HepG2 (cell line): ENCODE measurements around the gene NCOA3. TPM values are rescaled to one million over a fixed set of nuclear protein-coding genes. Genes with fewer than 3 reads are reported as not detected.

Source experiments
- ATAC-seq: fragments of 200-7000 bp; cut with Tn5 transposase; 3 replicates; pipeline ENCODE4 v1.9.1; 2020; ENCODE audit warnings: mild to moderate bottlenecking, moderate library complexity
- BruUV-seq: library from RNA; stranded (reverse); fragments of 400-500 nt; replicated peaks from 2 replicates; lab custom pipeline; 2021; lab: Mats Ljungman, UMichigan
- CTCF ChIA-PET: fragments of 300-600 bp; formaldehyde crosslinking; extraction: SDS; loops from one replicate; lab custom pipeline; 2021; ENCODE audit warnings: low total read pairs, inconsistent platforms, low intra/inter-chr PET ratio; lab: Yijun Ruan, JAX
- POLR2A ChIA-PET: fragments of 350-600 bp; sonication (Branson Sonifier 250); formaldehyde crosslinking; loops from one replicate; lab custom pipeline; 2020; ENCODE audit warnings: antibody characterized with exemption, inconsistent platforms; lab: Yijun Ruan, JAX
- DNase-seq: peaks from one replicate; pipeline ENCODE4 v3.0.0-alpha.2; 2015; ENCODE audit warnings: low spot score
- FAIRE-seq: peaks from 3 replicates; lab custom pipeline; 2011; peaks lifted over from hg19 to GRCh38; lab: Jason Lieb, UNC
- H2AFZ ChIP-seq: one replicate; pipeline ENCODE4 v1.6.1; 2011; ENCODE audit warnings: low read length, inconsistent platforms
- H3K27ac ChIP-seq: fragments of 300-600 bp; 3 replicates; pipeline ENCODE4 v1.8.0; 2011; ENCODE audit warnings: mixed run types, mild to moderate bottlenecking, mixed read lengths, low read length, inconsistent platforms; ENCODE audit not compliant: insufficient read depth; ENCODE audit errors: extremely low read length
- H3K27me3 ChIP-seq, 2 experiments: fragments of 200-600 bp in 1 of 2; 2 replicates in 1 of 2; 3 replicates in 1 of 2; pipeline versions ENCODE4 v1.6.0 to v1.8.0; 2011; ENCODE audit warnings: low read length in 2 of 2, mild to moderate bottlenecking in 2 of 2, moderate library complexity in 2 of 2, inconsistent platforms in 1 of 2; ENCODE audit not compliant: insufficient read depth in 2 of 2, control insufficient read depth in 1 of 2
- H3K36me3 ChIP-seq, 2 experiments: fragments of 200-600 bp in 1 of 2; replicated peaks in 1 of 2; 2 replicates in 1 of 2; 3 replicates in 1 of 2; pipeline versions ENCODE4 v1.5.1 to v1.8.0; 2011; ENCODE audit warnings: low read length in 2 of 2, inconsistent platforms in 1 of 2; ENCODE audit not compliant: insufficient read depth in 2 of 2, control insufficient read depth in 1 of 2
- H3K4me1 ChIP-seq: 2 replicates; pipeline ENCODE4 v1.5.1; 2012; ENCODE audit warnings: low read length, inconsistent platforms; ENCODE audit not compliant: insufficient read depth
- H3K4me2 ChIP-seq: 2 replicates; pipeline ENCODE4 v1.6.0; 2011; ENCODE audit warnings: low read depth, low read length, inconsistent platforms
- H3K4me3 ChIP-seq, 3 experiments: fragments of 200-600 bp in 1 of 3; sonication (generic), shearing (Covaris generic) in 1 of 3; replicated peaks in 1 of 3; 2 replicates each; pipeline ENCODE4 v1.5.1; 2011 to 2016; ENCODE audit warnings: low read length in 3 of 3, inconsistent platforms in 2 of 3, low read depth in 2 of 3, mild to moderate bottlenecking in 2 of 3, control low read depth in 1 of 3, mixed read lengths in 1 of 3; ENCODE audit not compliant: insufficient read depth in 1 of 3
- H3K79me2 ChIP-seq: one replicate; pipeline ENCODE4 v1.6.1; 2011; ENCODE audit warnings: low read length, inconsistent platforms; ENCODE audit not compliant: insufficient read depth
- H3K9ac ChIP-seq: 2 replicates; pipeline ENCODE4 v1.6.0; 2011; ENCODE audit warnings: mild to moderate bottlenecking, low read depth, low read length, inconsistent platforms; ENCODE audit not compliant: insufficient read depth
- H3K9me3 ChIP-seq: 2 replicates; pipeline ENCODE4 v1.5.1; 2012; ENCODE audit warnings: mild to moderate bottlenecking, low read length
- H4K20me1 ChIP-seq: 2 replicates; pipeline ENCODE4 v1.6.0; 2011; ENCODE audit warnings: inconsistent platforms, mild to moderate bottlenecking, low read length, moderate library complexity; ENCODE audit not compliant: insufficient read depth
- FOXA1 ChIP-seq, 2 experiments: fragments of 450-650 bp in 1 of 2; sonication (generic) in 1 of 2; formaldehyde crosslinking in 1 of 2; IDR thresholded peaks; 2 replicates each; pipeline versions ENCODE4 v1.4.0 to v1.6.1; 2016 to 2020; ENCODE audit warnings: missing genetic modification reagents in 1 of 2
- FUBP1 ChIP-seq: sonication (generic); formaldehyde crosslinking; IDR thresholded peaks from 2 replicates; pipeline ENCODE4 v1.5.1; 2020; ENCODE audit warnings: missing genetic modification reagents, mild to moderate bottlenecking, borderline replicate concordance
- HDAC2 ChIP-seq: sonication (generic); formaldehyde crosslinking; IDR thresholded peaks from 2 replicates; pipeline ENCODE4 v1.4.0; 2020; ENCODE audit warnings: missing genetic modification reagents
- IRF2 ChIP-seq: IDR thresholded peaks from 2 replicates; pipeline ENCODE4 v1.6.1; 2018; ENCODE audit warnings: missing genetic modification reagents, missing compliant biosample characterization
- MED1 ChIP-seq: sonication (generic); formaldehyde crosslinking; IDR thresholded peaks from 2 replicates; pipeline ENCODE4 v1.4.0; 2020; ENCODE audit warnings: missing genetic modification reagents
- RXRB ChIP-seq: IDR thresholded peaks from 2 replicates; pipeline ENCODE4 v1.6.1; 2016; ENCODE audit warnings: borderline replicate concordance, missing genetic modification reagents, missing compliant biosample characterization
- SAP130 ChIP-seq: IDR thresholded peaks from 2 replicates; pipeline ENCODE4 v1.6.1; 2016; ENCODE audit warnings: low read depth
- SATB2 ChIP-seq: sonication (generic); formaldehyde crosslinking; IDR thresholded peaks from 2 replicates; pipeline ENCODE4 v1.5.0; 2020; ENCODE audit warnings: missing genetic modification reagents
- THAP8 ChIP-seq: sonication (generic); formaldehyde crosslinking; IDR thresholded peaks from 2 replicates; pipeline ENCODE4 v1.5.1; 2020; ENCODE audit warnings: missing genetic modification reagents, mild to moderate bottlenecking, borderline replicate concordance
- ZFP1 ChIP-seq: IDR thresholded peaks from 2 replicates; pipeline ENCODE4 v1.6.1; 2016
- ZMYM2 ChIP-seq: sonication (generic); formaldehyde crosslinking; IDR thresholded peaks from 2 replicates; pipeline ENCODE4 v1.8.0; 2022; ENCODE audit warnings: mild to moderate bottlenecking, missing genetic modification reagents
- ZNF556 ChIP-seq: sonication (generic); formaldehyde crosslinking; IDR thresholded peaks from 2 replicates; pipeline ENCODE4 v1.4.0; 2020; ENCODE audit warnings: mild to moderate bottlenecking, missing genetic modification reagents, borderline replicate concordance
- ZNF558 ChIP-seq: sonication (generic); formaldehyde crosslinking; IDR thresholded peaks from 2 replicates; pipeline ENCODE4 v1.9.0; 2022; ENCODE audit warnings: mild to moderate bottlenecking, missing genetic modification reagents, borderline replicate concordance
- ZNF644 ChIP-seq: IDR thresholded peaks from 2 replicates; pipeline ENCODE4 v1.6.1; 2016; ENCODE audit warnings: low read depth
- WGBS: methylation state at CpG from one replicate; pipeline ENCODE4 v1.1.6; 2017; ENCODE audit warnings: low lambda C conversion rate; 5-methylcytosine and 5-hydroxymethylcytosine counted together
- in situ Hi-C: cut with HindIII; loops from 2 replicates; pipeline ENCODE4 v1.10.0; 2017; ENCODE audit warnings: low pct_unique_long_range_greater_than_20kb; ENCODE audit not compliant: extremely low pct_ligation_motif_present
- intact Hi-C: fragments of 100-400 bp; cut with micrococcal nuclease; formaldehyde crosslinking; loops from one replicate; pipeline ENCODE4 v1.10.0; 2022; ENCODE audit not compliant: unreplicated experiment
- polyA plus RNA-seq, 8 experiments: library from polyadenylated mRNA; depleted of rRNA in 3 of 8; stranded (reverse) in 7 of 8; unstranded in 1 of 8; fragments of >200 nt; fragmentation: Illumina TruSeq in 4 of 8; extraction: Trizol in 4 of 8; gene quantifications; 2 replicates each; pipeline versions ENCODE4 v1.2.1 to v1.2.3, GENCODE V29; 2011 to 2016; ENCODE audit warnings: low read depth in 4 of 8, missing spikeins in 1 of 8, mixed read lengths in 1 of 8; ENCODE audit not compliant: insufficient read depth in 1 of 8
- total RNA-seq, 5 experiments: library from RNA; depleted of rRNA; stranded (reverse); fragments of >200 nt; fragmentation: Illumina TruSeq; extraction: Trizol; gene quantifications; 2 replicates each; pipeline ENCODE4 v1.2.3, GENCODE V29; 2016; ENCODE audit warnings: low read depth in 1 of 5
- TF ChIP-seq, protein P1 (sequence below): sonication (generic); formaldehyde crosslinking; IDR thresholded peaks from 2 replicates; pipeline ENCODE4 v1.4.0; 2020; ENCODE audit warnings: mild to moderate bottlenecking, missing genetic modification reagents
- TF ChIP-seq, protein P2 (sequence below): IDR thresholded peaks from 2 replicates; pipeline ENCODE4 v1.6.1; 2016; ENCODE audit warnings: mild to moderate bottlenecking
- TF ChIP-seq, protein P3 (sequence below): sonication (generic); formaldehyde crosslinking; IDR thresholded peaks from 2 replicates; pipeline ENCODE4 v1.9.0; 2021; ENCODE audit warnings: missing genetic modification reagents, borderline replicate concordance

The NCOA3 gene
- total and polyA plus RNA-seq, 2 of the 13 experiments (the other 11 are each of a cell fraction or from before 2014, with no cell fraction given): 35.0 to 56.8 TPM

- Histone ChIP-seq H3K79me2 (no peaks in the 10 kb centered on the region), H4K20me1 (no peaks in the 10 kb centered on the region), H3K4me3 (no peak overlapping the region), H3K27me3 (no peaks in the 10 kb centered on the region), H3K9me3 (no peaks in the 10 kb centered on the region), H3K36me3 (no peaks in the 10 kb centered on the region), H3K27ac (peak overlapping the region; percentile 83), H3K4me1 (peaks cover 93% of the 10 kb centered on the region), H3K4me2 (peak overlapping the region; percentile 29), H3K9ac (no peak overlapping the region), H2AFZ (no peak overlapping the region)
- in situ Hi-C loops: no loop called here
- no peak for ATAC-seq
- peak; percentile 85 for DNase-seq
- 26% methylated on average over 4 of the region's 4 CpGs for WGBS
- no peak for FAIRE-seq
- ChIA-PET CTCF (no interaction called here), POLR2A (interaction anchor here (1.0 to 4.9 kb wide), 7 partner anchors 11 to 96 kb away, joined by 4 to 76 read pairs (median 5); partner anchors contain the start of genes NCOA3 and ZMYND8)
- intact Hi-C loops: loop anchor here (10.0 kb wide), 1 partner anchor 58 kb away; no protein-coding TSS in a partner anchor
- no TSS peak for BruUV-seq
- peak; percentile 45; the same call in 1 of the 2 replicates for TF ChIP-seq HDAC2 (CRISPR knock-in tag)
- TF ChIP-seq RXRB (CRISPR knock-in tag): peak; percentile 55
- TF ChIP-seq IRF2 (CRISPR knock-in tag): 0 out of 2 replicates have a peak, but pooled peaks have one; percentile 13
- TF ChIP-seq, protein P1, sequence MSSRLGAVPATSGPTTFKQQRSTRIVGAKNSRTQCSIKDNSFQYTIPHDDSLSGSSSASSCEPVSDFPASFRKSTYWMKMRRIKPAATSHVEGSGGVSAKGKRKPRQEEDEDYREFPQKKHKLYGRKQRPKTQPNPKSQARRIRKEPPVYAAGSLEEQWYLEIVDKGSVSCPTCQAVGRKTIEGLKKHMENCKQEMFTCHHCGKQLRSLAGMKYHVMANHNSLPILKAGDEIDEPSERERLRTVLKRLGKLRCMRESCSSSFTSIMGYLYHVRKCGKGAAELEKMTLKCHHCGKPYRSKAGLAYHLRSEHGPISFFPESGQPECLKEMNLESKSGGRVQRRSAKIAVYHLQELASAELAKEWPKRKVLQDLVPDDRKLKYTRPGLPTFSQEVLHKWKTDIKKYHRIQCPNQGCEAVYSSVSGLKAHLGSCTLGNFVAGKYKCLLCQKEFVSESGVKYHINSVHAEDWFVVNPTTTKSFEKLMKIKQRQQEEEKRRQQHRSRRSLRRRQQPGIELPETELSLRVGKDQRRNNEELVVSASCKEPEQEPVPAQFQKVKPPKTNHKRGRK (CRISPR knock-in tag): no peak
- 0 out of 2 replicates have a peak, but pooled peaks have one; percentile 10 for TF ChIP-seq ZFP1 (CRISPR knock-in tag)
- TF ChIP-seq FOXA1 (IDR thresholded peaks at IDR 0.05): no peak
- TF ChIP-seq FOXA1 (CRISPR knock-in tag; IDR thresholded peaks at IDR 0.05): peak; percentile 24; the same call in 1 of the 2 replicates
- peak; percentile 18; the same call in 1 of the 2 replicates for TF ChIP-seq MED1
- no peak for TF ChIP-seq ZNF558
- TF ChIP-seq, protein P2, sequence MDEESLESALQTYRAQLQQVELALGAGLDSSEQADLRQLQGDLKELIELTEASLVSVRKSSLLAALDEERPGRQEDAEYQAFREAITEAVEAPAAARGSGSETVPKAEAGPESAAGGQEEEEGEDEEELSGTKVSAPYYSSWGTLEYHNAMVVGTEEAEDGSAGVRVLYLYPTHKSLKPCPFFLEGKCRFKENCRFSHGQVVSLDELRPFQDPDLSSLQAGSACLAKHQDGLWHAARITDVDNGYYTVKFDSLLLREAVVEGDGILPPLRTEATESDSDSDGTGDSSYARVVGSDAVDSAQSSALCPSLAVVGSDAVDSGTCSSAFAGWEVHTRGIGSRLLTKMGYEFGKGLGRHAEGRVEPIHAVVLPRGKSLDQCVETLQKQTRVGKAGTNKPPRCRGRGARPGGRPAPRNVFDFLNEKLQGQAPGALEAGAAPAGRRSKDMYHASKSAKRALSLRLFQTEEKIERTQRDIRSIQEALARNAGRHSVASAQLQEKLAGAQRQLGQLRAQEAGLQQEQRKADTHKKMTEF (CRISPR knock-in tag): peak; percentile 78; the same call in 1 of the 2 replicates
- TF ChIP-seq ZMYM2: peak; percentile 12; the same call in 1 of the 2 replicates
- TF ChIP-seq, protein P3, sequence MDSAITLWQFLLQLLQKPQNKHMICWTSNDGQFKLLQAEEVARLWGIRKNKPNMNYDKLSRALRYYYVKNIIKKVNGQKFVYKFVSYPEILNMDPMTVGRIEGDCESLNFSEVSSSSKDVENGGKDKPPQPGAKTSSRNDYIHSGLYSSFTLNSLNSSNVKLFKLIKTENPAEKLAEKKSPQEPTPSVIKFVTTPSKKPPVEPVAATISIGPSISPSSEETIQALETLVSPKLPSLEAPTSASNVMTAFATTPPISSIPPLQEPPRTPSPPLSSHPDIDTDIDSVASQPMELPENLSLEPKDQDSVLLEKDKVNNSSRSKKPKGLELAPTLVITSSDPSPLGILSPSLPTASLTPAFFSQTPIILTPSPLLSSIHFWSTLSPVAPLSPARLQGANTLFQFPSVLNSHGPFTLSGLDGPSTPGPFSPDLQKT (CRISPR knock-in tag): no peak
- peak; percentile 57; the same call in 1 of the 2 replicates for TF ChIP-seq ZNF644 (CRISPR knock-in tag)
- no peak for TF ChIP-seq THAP8 (CRISPR knock-in tag)
- 0 out of 2 replicates have a peak, but pooled peaks have one; percentile 13 for TF ChIP-seq FUBP1 (CRISPR knock-in tag)
- TF ChIP-seq ZNF556 (CRISPR knock-in tag): no peak
- peak; percentile 3 for TF ChIP-seq SAP130 (CRISPR knock-in tag)
- TF ChIP-seq SATB2 (CRISPR knock-in tag): no peak
Observed at GRCh38 chr20:47453167-47453782, 48.4 kb upstream of the NCOA3 start.
